Smooth muscle cell (in vitro differentiated cells): Measurements from ENCODE around the gene RS1. TPM values are rescaled to one million over a fixed set of nuclear protein-coding genes. Genes with fewer than 3 reads are reported as not detected.

ENCODE experiments used
- polyA plus RNA-seq: library from polyadenylated mRNA; unstranded; fragments of >200 nt; fragmentation: Nextera tagmentation; extraction: Ambion mirVana; gene quantifications from 2 replicates; pipeline ENCODE4 v1.2.1, GENCODE V29; 2016
- total RNA-seq: library from RNA; depleted of rRNA; stranded (reverse); fragments of >200 nt; gene quantifications from 2 replicates; pipeline ENCODE4 v1.2.3, GENCODE V29; 2014

Gene RS1
- total and polyA plus RNA-seq, 2 experiments from 2014 or later, result not detected

Other genes starting within 250 kb of the RS1 start
- gene CDKL5, start 246.5 kb downstream of the RS1 start, total RNA-seq, result 13.7 and 14.4 TPM in 2 replicates
- gene CDKL5, start 246.5 kb downstream of the RS1 start, polyA plus RNA-seq, result 3.4 and 4.8 TPM in 2 replicates
- 0.40 and 1.1 TPM in 2 replicates for gene PPEF1, start 35.5 kb upstream of the RS1 start, total RNA-seq
- gene PPEF1, start 35.5 kb upstream of the RS1 start, polyA plus RNA-seq, result 0.32 and 1.1 TPM in 2 replicates